ENCODE data around the gene PEMT.
"Not testable (repeated sequence)": the region's sequence is repeated elsewhere in the genome, so short reads cannot be mapped to it uniquely, and the experiment has no call there.

PEMT gene

DNA sequence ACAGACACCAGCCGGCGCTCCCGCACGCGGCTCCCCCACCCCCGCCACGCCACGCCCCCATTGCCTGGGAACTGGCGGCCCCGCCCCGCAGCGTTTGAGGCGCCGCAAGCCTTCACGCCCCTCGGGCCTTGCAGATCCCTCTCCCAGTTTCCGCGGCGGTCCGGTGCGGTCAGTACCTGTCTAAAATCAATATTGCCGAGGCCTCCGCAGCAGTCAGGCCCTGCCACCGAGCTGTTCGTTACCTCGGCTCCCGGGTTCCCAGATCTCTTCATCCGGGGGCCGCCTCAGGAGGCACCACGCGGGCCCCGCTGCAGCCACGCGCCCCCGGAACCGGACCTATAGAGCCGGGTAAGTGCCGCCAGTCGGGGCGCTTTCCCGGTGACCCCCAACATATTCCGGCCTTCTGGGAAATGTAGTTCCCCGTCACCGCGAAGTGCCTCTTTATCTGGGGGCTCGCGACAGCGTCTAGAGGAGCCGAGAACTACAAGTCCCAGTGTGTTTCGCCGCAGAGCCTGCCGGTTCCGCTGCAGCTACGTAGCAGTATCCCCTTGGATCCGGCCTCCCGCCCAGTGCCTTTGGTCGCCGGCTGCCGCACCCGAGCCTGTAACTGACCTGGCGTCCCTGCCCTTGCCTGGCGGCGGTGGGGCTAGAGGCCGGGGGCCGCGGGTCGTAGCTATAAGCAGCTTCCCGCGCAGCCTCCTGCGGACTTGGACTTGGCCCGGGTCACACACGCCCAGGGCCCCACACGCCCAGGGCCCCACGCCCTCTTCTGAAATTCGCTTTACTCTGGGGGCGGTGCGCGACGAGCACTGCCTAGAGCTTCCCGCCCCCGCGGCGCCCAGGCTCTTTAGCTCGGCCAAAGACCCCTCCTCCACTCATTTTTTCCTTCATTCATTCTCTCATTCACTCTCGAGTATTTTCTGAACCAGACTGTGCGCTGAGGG, at the start of gene PEMT:
PEMT (minus strand) TSS at position 354 of the 944 bp plus-strand sequence; CDS start at position 272, 82 bp downstream.
- DNase-seq, result peak; percentile 98

GRCh38 chr17:17639661-17640270, 48.3 kb upstream of the PEMT start:
- DNase-seq, result not testable (repeated sequence)

GRCh38 chr17:17638467-17638866, 47.0 kb upstream of the PEMT start:
- no peak for DNase-seq

DNA sequence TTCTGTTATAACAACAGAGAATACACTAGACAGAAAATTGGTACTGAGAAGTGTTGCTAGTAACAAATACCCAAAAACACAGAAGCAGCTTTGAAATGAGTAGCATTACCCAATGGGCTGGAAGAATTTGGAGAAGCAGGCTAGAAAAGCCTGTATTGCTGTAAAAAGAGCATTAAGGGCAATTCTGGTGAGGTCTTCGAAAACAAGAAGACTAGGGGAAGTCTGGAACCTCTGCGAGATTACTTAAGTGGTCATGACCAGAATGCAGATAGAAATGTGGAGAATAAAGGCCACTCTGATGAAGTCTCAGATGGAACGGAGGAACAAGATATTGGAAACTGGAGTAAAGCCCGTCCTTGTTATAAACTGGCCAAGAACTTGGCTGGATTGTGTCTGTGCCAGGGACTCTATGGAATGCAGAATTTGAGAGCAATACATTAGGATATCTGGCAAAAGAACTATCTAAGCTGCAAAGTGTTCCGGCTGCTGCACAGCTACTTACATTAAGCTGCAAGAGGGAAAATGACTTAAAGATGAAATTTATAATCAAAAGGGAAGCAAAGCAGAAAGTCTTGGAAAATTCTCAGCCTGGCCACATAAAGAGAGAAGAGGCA, 44.9 kb upstream of the PEMT start:
- DNase-seq, result no peak

- not testable (repeated sequence) for DNase-seq
Measured at GRCh38 chr17:17635537-17636271, 44.2 kb upstream of the PEMT start.

- no peak for DNase-seq
Measured at GRCh38 chr17:17635126-17635525, 43.6 kb upstream of the PEMT start.

DNA sequence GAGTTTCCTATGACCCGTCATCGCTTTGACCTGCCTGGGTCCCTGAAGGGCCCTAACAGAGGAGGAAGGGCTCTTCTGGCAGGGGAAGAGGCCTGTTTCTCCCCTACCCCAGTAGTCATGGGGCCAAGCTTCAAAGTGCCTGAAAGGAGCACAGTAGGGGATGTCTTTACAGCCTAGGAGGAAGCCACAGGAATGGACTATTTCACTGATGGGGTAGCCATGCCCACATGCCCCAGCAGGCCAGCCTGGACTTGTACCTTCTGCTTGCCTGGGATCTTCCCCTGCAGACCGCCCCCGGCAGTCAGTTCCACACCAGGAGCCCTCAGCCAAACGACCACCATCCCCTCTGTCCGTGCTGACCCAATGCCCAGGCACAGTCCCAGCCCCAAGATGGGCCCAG, 41.8 kb upstream of the PEMT start:
- DNase-seq, result no peak

DNA sequence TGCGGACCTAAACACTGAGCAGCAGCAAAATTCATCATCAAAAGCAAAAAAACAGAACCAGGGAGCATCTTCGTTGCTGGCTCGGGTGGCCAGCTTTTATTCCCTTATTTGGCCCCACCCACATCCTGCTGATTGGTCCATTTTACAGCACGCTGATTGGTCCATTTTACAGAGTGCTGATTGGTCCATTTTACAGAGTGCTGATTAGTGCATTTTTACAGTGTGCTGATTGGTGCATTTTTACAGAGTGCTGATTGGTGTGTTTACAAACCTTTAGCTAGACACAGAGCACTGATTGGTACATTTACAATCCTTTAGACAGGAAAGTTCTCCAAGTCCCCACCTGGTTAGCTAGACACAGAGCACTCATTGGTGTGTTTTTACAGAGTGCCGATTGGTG, 41.2 kb upstream of the PEMT start:
- not testable (repeated sequence) for DNase-seq

GRCh38 chr17:17628388-17629008, 37.0 kb upstream of the PEMT start:
- DNase-seq, result no peak

GRCh38 chr17:17626840-17627239, 35.3 kb upstream of the PEMT start:
- DNase-seq, result no peak

- no peak for DNase-seq
Measured at GRCh38 chr17:17626151-17626805, 34.8 kb upstream of the PEMT start.

DNA sequence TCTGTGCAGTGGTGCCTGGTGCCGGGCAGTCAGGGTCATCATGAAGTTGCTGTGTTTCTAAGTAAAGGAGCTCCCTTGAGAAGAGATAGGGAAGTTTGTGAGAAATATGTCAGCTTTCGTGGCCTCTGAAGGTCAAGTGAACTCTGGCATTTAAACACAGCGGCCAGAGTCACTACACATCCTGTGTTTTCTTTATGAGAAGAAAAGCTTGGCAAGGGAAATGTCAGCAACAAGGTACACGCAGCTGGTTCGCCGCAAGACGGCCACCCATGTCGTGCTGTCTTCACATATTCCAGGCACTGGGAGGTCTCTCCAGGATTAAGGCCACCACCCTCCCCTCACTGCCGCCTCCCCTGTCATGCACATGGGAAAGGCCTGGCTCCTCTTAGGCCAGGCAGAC, 33.2 kb upstream of the PEMT start:
- no peak for DNase-seq

DNA sequence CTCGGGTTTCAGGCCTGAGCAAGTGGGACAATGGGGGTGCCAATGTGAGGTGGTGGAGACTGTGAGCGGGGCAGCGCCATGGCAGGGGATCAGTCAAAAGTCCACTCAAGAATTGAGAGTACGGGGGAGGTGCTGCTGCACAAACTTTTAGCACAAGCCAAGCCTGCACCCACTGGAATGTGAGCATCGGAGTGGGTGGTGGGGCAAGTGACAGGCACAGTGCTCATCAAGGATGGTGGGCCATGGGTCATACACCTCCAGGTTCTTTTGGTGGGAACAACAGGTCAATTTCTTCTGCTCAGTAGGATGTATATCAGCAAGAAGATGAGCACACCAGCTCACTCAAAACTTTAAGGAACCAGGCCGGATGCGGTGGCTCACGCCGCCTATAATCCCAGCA, 32.4 kb upstream of the PEMT start:
- no peak for DNase-seq

GRCh38 chr17:17621254-17621653, 29.7 kb upstream of the PEMT start:
- DNase-seq, result no peak

GRCh38 chr17:17613708-17614114, 22.2 kb upstream of the PEMT start:
- peak; percentile 69 for DNase-seq

DNA sequence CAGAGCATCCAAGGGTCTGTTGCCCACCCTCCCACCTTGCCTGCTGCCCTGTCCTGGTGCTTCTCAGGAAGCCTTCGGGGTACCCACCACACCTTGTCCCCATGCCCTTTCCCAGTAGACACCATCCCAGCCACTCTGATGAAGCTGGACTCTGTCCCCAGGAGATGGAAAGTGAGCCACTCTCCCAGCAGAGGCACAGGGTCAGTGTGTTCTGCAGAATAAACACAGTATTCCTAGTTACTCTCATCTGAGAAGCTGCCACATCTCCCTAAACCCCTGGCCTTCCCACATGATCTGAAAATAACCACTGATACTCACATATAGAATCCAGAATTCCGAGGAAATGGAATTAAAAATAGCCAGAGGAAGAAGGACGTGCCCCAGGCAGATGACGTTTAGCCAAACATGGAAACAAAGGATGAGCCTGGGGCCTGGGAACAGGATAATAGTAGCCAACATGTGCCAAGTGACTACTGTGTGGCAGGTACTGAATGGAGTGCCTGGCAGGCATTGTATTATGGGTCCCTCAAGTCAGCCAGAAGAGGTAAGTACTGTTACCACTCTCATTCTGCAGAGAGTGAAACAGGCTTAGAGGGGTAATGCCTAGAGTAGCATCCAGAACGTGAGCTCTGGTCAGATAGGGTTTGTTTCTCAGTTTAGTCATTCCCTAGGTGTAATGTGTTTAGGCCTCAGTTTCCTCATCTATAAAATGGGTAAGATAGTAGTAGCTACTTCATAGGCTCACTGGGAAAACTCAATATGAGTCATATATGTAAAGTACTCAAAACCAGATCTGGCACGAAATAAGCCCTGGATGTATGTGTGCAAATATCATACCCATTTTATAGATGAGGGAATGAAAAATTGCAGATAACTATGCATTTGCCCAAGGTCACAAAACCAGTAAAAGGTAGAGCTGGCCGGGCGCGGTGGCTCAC, 20.8 kb upstream of the PEMT start:
- DNase-seq, result no peak

DNA sequence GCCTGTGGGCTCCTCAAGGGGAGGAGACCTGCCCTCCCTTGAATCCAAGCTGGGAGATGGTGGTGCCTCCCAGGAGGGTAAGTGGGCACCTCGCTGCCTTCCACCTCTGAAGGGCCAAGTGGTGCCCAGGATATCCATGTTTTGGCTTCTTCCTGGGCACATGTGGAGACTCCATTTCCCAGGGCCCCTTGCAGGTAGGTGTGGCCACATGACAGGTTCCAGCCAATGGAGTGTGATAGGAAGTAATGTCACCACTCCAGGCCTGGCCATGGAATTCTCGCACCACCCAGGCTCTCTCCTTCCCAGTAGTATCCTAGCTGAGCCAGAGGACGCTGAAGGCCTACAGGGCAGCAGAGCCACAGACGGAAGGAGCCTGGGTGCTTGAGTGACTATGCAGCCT, 17.6 kb upstream of the PEMT start:
- DNase-seq, result no peak

GRCh38 chr17:17606416-17607000, 15.0 kb upstream of the PEMT start:
- DNase-seq, result no peak

DNA sequence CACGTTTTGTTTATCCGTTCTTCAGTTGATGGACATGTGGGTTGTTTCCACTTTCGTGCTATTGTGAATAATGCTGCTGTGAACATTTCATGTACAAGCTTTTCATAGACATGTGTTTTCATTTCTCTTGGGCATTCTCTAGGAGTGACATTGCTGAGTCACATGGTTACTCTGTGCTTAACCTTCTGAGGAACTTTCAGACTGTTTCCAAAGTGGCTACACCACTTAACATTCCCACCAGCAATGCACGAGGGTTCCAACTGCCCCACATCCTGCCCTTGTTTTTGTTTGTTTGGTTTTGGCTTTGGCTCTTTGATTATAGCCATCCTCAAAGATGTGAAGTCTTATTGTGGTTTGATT, 14.2 kb upstream of the PEMT start:
- DNase-seq, result no peak

DNA sequence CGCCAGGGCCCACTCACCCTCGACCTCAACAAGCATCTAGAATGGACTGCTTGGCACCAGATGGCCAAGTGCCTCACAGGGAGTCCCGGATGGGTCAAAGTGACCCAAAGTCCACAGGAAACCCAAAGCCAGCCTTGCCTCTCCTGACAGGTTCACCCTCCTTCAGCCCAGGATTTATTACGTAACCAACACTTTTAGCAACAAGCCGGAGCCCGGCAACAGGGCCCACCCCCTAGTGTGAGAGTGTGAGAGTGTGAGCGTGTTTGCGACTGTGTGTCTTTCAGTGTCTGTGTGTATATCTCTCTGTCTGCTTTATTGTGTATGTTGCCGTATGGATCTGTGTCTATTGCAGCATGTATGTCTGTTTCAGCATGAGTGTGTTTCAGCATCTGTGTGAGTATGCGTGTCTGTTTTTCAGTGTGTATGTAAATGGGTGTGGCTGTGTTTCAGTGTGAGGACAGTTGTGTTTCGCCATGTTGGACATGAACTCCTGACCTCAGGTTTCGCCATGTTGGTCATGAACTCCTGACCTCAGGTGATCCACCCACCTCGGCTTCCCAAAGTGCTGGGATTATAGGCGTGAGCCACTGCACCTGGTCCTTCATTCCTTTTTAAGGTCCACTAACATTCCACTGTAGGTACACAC, 13.7 kb upstream of the PEMT start:
- no peak for DNase-seq

Measured in NCI-H748 treated with DMSO at 0.1 percent for 48 hours (cell line).